Tibial artery (tissue), 4 donors: ENCODE data around the gene RETNLB.

Source experiments
- DNase-seq, 2 donors: peaks; one replicate each; pipeline ENCODE4 v3.0.0-alpha.2; 2019
- H3K27ac ChIP-seq, 2 donors: fragments of 200-600 bp; sonication (generic) in 1 of 2; 1 replicate in 1 of 2; 2 replicates in 1 of 2; pipeline ENCODE4 v1.5.1; 2018 to 2019; ENCODE audit warnings: mild to moderate bottlenecking in 1 of 2
- H3K27me3 ChIP-seq, 2 donors: fragments of 200-600 bp; sonication (generic) in 1 of 2; one replicate each; pipeline versions ENCODE4 v1.5.1 to v1.6.0; 2016 to 2019
- H3K36me3 ChIP-seq, 3 donors: fragments of 200-600 bp; sonication (generic) in 2 of 3; one replicate each; pipeline ENCODE4 v1.5.1; 2016 to 2019; ENCODE audit warnings: mild to moderate bottlenecking in 2 of 3
- H3K4me1 ChIP-seq, 4 donors: fragments of 200-600 bp; sonication (generic) in 2 of 4; 1 replicate in 3 of 4; 2 replicates in 1 of 4; pipeline ENCODE4 v1.5.1; 2016 to 2019
- H3K4me3 ChIP-seq, 2 donors: fragments of 200-600 bp; sonication (generic) in 1 of 2; 1 replicate in 1 of 2; 2 replicates in 1 of 2; pipeline ENCODE4 v1.5.1; 2018 to 2019; ENCODE audit warnings: mild to moderate bottlenecking in 2 of 2
- H3K9me3 ChIP-seq, 3 donors: fragments of 200-600 bp; sonication (generic) in 1 of 3; one replicate each; pipeline ENCODE4 v1.5.1; 2016 to 2019
- CTCF ChIP-seq, 2 experiments: fragments of 200-600 bp in 1 of 2; fragments of 450-650 bp in 1 of 2; IDR thresholded peaks; one replicate each; pipeline ENCODE4 v1.5.1; 2017 to 2019; ENCODE audit warnings: antibody characterized with exemption in 2 of 2, mild to moderate bottlenecking in 1 of 2, moderate library complexity in 1 of 2
- intact Hi-C: fragments of 100-400 bp; cut with DNase I; formaldehyde crosslinking; loops from one replicate; pipeline ENCODE4 v1.15.0; 2023; ENCODE audit warnings: low total_unique reads

The RETNLB gene

GRCh38 chr3:108757404-108757982 lies at the start of gene RETNLB:
RETNLB (minus strand) TSS chr3:108757410; CDS start chr3:108757185, 225 bp downstream.
- DNase-seq = no peak
- no peaks in the 10 kb centered on the region for H3K9me3 ChIP-seq
- H3K27ac ChIP-seq = no peak within 1 kb of the TSS
- H3K4me3 ChIP-seq = no peak within 1 kb of the TSS
- intact Hi-C loops = no loop called here
- no peaks in the 10 kb centered on the region for H3K4me1 ChIP-seq
- no peak for TF ChIP-seq CTCF (IDR thresholded peaks at IDR 0.05)
- H3K36me3 ChIP-seq = no peaks in the 10 kb centered on the region
- H3K27me3 ChIP-seq = no peaks in the 10 kb centered on the region

- intact Hi-C loops = no loop called here
- no peaks in the 10 kb centered on the region for H3K4me1 ChIP-seq
- H3K27me3 ChIP-seq = no peaks in the 10 kb centered on the region
- no peak for DNase-seq
- H3K4me3 ChIP-seq = no peak overlapping the region
- H3K9me3 ChIP-seq = no peaks in the 10 kb centered on the region
- H3K27ac ChIP-seq = no peak overlapping the region
- H3K36me3 ChIP-seq = no peaks in the 10 kb centered on the region
- no peak for TF ChIP-seq CTCF (IDR thresholded peaks at IDR 0.05)
Measured at GRCh38 chr3:108806316-108806715, 49.1 kb upstream of the RETNLB start.

GRCh38 chr3:108804966-108805365 lies 47.8 kb upstream of the RETNLB start:
- Histone ChIP-seq H3K9me3 (no peaks in the 10 kb centered on the region), H3K27ac (no peak overlapping the region), H3K4me1 (no peaks in the 10 kb centered on the region), H3K4me3 (no peak overlapping the region), H3K36me3 (no peaks in the 10 kb centered on the region), H3K27me3 (no peaks in the 10 kb centered on the region)
- TF ChIP-seq CTCF (IDR thresholded peaks at IDR 0.05) = no peak
- no peak for DNase-seq
- intact Hi-C loops = no loop called here

- intact Hi-C loops = no loop called here
- DNase-seq = no peak
- no peak overlapping the region for H3K27ac ChIP-seq
Measured at GRCh38 chr3:108804437-108804836, 47.2 kb upstream of the RETNLB start.

GRCh38 chr3:108791473-108791872 lies 34.3 kb upstream of the RETNLB start:
- intact Hi-C loops = no loop called here
- Histone ChIP-seq H3K27me3 (no peaks in the 10 kb centered on the region), H3K9me3 (peaks cover 0 to 2% (median 0%) of the 10 kb centered on the region in 3 donors), H3K36me3 (no peaks in the 10 kb centered on the region), H3K4me1 (no peaks in the 10 kb centered on the region), H3K4me3 (no peak overlapping the region), H3K27ac (no peak overlapping the region)
- no peak for DNase-seq
- TF ChIP-seq CTCF (IDR thresholded peaks at IDR 0.05) = no peak

More at GRCh38 chr3:108804437-108804836, 47.2 kb upstream of the RETNLB start:
- no peaks in the 10 kb centered on the region for H3K36me3 ChIP-seq
- no peak for TF ChIP-seq CTCF (IDR thresholded peaks at IDR 0.05)
- H3K9me3 ChIP-seq = no peaks in the 10 kb centered on the region
- H3K4me3 ChIP-seq = no peak overlapping the region
- H3K27me3 ChIP-seq = no peaks in the 10 kb centered on the region
- no peaks in the 10 kb centered on the region for H3K4me1 ChIP-seq

- Histone ChIP-seq H3K27ac (no peak overlapping the region), H3K4me3 (no peak overlapping the region), H3K36me3 (no peaks in the 10 kb centered on the region), H3K4me1 (no peaks in the 10 kb centered on the region), H3K27me3 (no peaks in the 10 kb centered on the region), H3K9me3 (no peaks in the 10 kb centered on the region)
- no peak for DNase-seq
- intact Hi-C loops = no loop called here
- no peak for TF ChIP-seq CTCF (IDR thresholded peaks at IDR 0.05)
Measured at GRCh38 chr3:108780235-108780634, 23.0 kb upstream of the RETNLB start.
